ENCODE measurements around the gene STEEP1.
"Not testable (repeated sequence)": the region's sequence is repeated elsewhere in the genome, so short reads cannot be mapped to it uniquely, and the experiment has no call there.

The STEEP1 gene

GRCh38 chrX:119507206-119507605 lies 58.0 kb downstream of the STEEP1 start:
- no peak for TF ChIP-seq CTCF (conservative IDR thresholded peaks at IDR 0.05; ENCODE audit: low read depth, low read length)
- H3K4me3 ChIP-seq (ENCODE audit: low read length), result no peak overlapping the region
- no peak for DNase-seq (ENCODE audit: low read depth)

- TF ChIP-seq CTCF (conservative IDR thresholded peaks at IDR 0.05; ENCODE audit: low read depth, low read length), result no peak
- no peak for DNase-seq (ENCODE audit: low read depth)
- H3K4me3 ChIP-seq (ENCODE audit: low read length), result no peak overlapping the region
Measured at GRCh38 chrX:119505945-119506344, 59.3 kb downstream of the STEEP1 start.

- not testable (repeated sequence) for DNase-seq (ENCODE audit: low read depth); H3K4me3 ChIP-seq (ENCODE audit: low read length)
Measured at GRCh38 chrX:119505145-119505544, 60.1 kb downstream of the STEEP1 start.

- no peak overlapping the region for H3K4me3 ChIP-seq (ENCODE audit: low read length)
- no peak for TF ChIP-seq CTCF (conservative IDR thresholded peaks at IDR 0.05; ENCODE audit: low read depth, low read length)
- DNase-seq (ENCODE audit: low read depth), result no peak
Measured at GRCh38 chrX:119503484-119503861, 61.7 kb downstream of the STEEP1 start.

- DNase-seq (ENCODE audit: low read depth), result no peak
- H3K4me3 ChIP-seq (ENCODE audit: low read length), result no peak overlapping the region
- no peak for TF ChIP-seq CTCF (conservative IDR thresholded peaks at IDR 0.05; ENCODE audit: low read depth, low read length)
Measured at GRCh38 chrX:119502727-119503483, 62.3 kb downstream of the STEEP1 start.

- no peak for TF ChIP-seq CTCF (conservative IDR thresholded peaks at IDR 0.05; ENCODE audit: low read depth, low read length)
- DNase-seq (ENCODE audit: low read depth), result no peak
- H3K4me3 ChIP-seq (ENCODE audit: low read length), result no peak overlapping the region
Measured at GRCh38 chrX:119501511-119502148, 63.6 kb downstream of the STEEP1 start.

- no peak overlapping the region for H3K4me3 ChIP-seq (ENCODE audit: low read length)
- TF ChIP-seq CTCF (conservative IDR thresholded peaks at IDR 0.05; ENCODE audit: low read depth, low read length), result no peak
- no peak for DNase-seq (ENCODE audit: low read depth)
Measured at GRCh38 chrX:119500061-119500800, 65.0 kb downstream of the STEEP1 start.

All from retinal pigment epithelial cell (primary cell).